ENCODE results near the gene CINP. TPM values are rescaled to one million over a fixed set of nuclear protein-coding genes. Genes with fewer than 3 reads are reported as not detected.

CINP gene
- total RNA-seq, 4 donors from 2014 or later = 19.2 to 25.1 (median 21.5) TPM

GRCh38 chr14:102348376-102348775 lies 14.3 kb downstream of the CINP start:
- peaks cover 2 to 73% of the 10 kb centered on the region in 2 donors for H3K36me3 ChIP-seq
- intact Hi-C loops (cut with DNase I; ENCODE audit: low total_unique reads) (no loop called here), in situ Hi-C loops (cut with MboI; ENCODE audit: low sequenced_read_pairs in 4 of 4) (no loop called here)
- H3K27me3 ChIP-seq = no peaks in the 10 kb centered on the region
- no peak overlapping the region for H3K27ac ChIP-seq
- no peak overlapping the region for H3K4me3 ChIP-seq
- ATAC-seq (no peak), DNase-seq (no peak)
- H3K9me3 ChIP-seq = no peaks in the 10 kb centered on the region
- TF ChIP-seq, protein P1, sequence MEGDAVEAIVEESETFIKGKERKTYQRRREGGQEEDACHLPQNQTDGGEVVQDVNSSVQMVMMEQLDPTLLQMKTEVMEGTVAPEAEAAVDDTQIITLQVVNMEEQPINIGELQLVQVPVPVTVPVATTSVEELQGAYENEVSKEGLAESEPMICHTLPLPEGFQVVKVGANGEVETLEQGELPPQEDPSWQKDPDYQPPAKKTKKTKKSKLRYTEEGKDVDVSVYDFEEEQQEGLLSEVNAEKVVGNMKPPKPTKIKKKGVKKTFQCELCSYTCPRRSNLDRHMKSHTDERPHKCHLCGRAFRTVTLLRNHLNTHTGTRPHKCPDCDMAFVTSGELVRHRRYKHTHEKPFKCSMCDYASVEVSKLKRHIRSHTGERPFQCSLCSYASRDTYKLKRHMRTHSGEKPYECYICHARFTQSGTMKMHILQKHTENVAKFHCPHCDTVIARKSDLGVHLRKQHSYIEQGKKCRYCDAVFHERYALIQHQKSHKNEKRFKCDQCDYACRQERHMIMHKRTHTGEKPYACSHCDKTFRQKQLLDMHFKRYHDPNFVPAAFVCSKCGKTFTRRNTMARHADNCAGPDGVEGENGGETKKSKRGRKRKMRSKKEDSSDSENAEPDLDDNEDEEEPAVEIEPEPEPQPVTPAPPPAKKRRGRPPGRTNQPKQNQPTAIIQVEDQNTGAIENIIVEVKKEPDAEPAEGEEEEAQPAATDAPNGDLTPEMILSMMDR (IDR thresholded peaks at IDR 0.05 in 4 of 5, conservative IDR thresholded peaks at IDR 0.05 in 1 of 5) = no peak
- no peak for TF ChIP-seq POLR2A (IDR thresholded peaks at IDR 0.05)
- H3K4me1 ChIP-seq = no peaks in the 10 kb centered on the region

DNA sequence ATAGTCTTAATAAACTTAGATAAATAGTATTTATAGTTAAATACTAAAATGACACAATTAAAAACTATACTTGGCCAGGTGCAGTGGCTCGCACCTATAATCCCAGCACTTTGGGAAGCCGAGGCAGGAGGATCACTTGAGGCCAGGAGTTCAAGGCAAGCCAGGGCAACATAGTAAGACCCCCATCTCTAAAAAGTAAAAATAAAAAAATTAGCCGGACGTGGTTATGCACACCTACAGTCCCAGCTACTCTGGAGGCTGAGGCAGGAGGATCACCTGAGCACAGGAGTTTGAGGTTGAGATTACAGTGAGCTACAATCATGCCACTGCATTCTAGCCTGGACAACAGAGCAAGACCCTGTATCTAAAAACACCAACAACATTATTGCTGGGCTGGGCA lies 16.0 kb downstream of the CINP start:
- no peaks in the 10 kb centered on the region for H3K9me3 ChIP-seq
- H3K27me3 ChIP-seq = no peaks in the 10 kb centered on the region
- no peak for TF ChIP-seq POLR2A (IDR thresholded peaks at IDR 0.05)
- H3K4me3 ChIP-seq = no peak overlapping the region
- H3K27ac ChIP-seq = no peak overlapping the region
- in situ Hi-C loops (cut with MboI; ENCODE audit: low sequenced_read_pairs in 4 of 4) (no loop called here), intact Hi-C loops (cut with DNase I; ENCODE audit: low total_unique reads) (no loop called here)
- H3K36me3 ChIP-seq = peaks cover 2 to 85% of the 10 kb centered on the region in 2 donors
- H3K4me1 ChIP-seq = no peaks in the 10 kb centered on the region
- DNase-seq = no peak
- no peak for ATAC-seq

DNA sequence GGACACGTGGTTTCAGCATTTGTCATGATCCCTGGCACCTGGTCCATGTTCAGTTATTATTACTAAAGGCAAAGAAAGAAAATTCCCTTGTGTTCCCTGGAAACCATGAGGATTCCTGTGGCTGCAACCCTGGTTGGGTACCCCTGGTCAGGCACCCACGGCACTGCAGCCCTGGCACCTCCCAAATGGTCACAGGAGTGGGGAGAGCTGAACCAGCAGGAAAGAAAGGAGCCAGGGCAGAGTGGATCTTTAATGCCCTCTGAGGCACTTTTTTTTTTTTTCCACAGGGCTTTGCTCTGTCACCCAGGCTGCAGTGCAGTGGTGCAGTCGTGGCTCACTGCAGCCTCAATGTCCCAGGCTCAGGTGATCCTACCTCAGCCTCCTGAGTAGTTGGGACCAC lies 17.5 kb downstream of the CINP start:
- Histone ChIP-seq H3K4me3 (no peak overlapping the region), H3K27ac (no peak overlapping the region), H3K4me1 (no peaks in the 10 kb centered on the region), H3K27me3 (no peaks in the 10 kb centered on the region), H3K9me3 (no peaks in the 10 kb centered on the region), H3K36me3 (peaks cover 2 to 92% of the 10 kb centered on the region in 2 donors)
- intact Hi-C loops (cut with DNase I; ENCODE audit: low total_unique reads) = no loop called here
- no peak for ATAC-seq
- in situ Hi-C loops (cut with MboI; ENCODE audit: low sequenced_read_pairs in 4 of 4) = no loop called here
- TF ChIP-seq POLR2A (IDR thresholded peaks at IDR 0.05) = no peak
- TF ChIP-seq, protein P1 (IDR thresholded peaks at IDR 0.05 in 4 of 5, conservative IDR thresholded peaks at IDR 0.05 in 1 of 5) = no peak
- no peak for DNase-seq

GRCh38 chr14:102344485-102344884 lies 18.2 kb downstream of the CINP start:
- peaks cover 2 to 88% of the 10 kb centered on the region in 2 donors for H3K36me3 ChIP-seq
- DNase-seq (no peak), ATAC-seq (no peak)
- intact Hi-C loops (cut with DNase I; ENCODE audit: low total_unique reads) = no loop called here
- H3K9me3 ChIP-seq = no peaks in the 10 kb centered on the region
- TF ChIP-seq, protein P1 (IDR thresholded peaks at IDR 0.05 in 4 of 5, conservative IDR thresholded peaks at IDR 0.05 in 1 of 5) = no peak
- TF ChIP-seq POLR2A (IDR thresholded peaks at IDR 0.05) = no peak
- in situ Hi-C loops (cut with MboI; ENCODE audit: low sequenced_read_pairs in 4 of 4) = no loop called here
- no peaks in the 10 kb centered on the region for H3K4me1 ChIP-seq
- no peak overlapping the region for H3K27ac ChIP-seq
- H3K4me3 ChIP-seq = no peak overlapping the region
- no peaks in the 10 kb centered on the region for H3K27me3 ChIP-seq

GRCh38 chr14:102344084-102344483 lies 18.6 kb downstream of the CINP start:
- DNase-seq (no peak), ATAC-seq (no peak)
- Histone ChIP-seq H3K27ac (no peak overlapping the region), H3K27me3 (no peaks in the 10 kb centered on the region), H3K9me3 (no peaks in the 10 kb centered on the region), H3K4me3 (no peak overlapping the region), H3K36me3 (peaks cover 2 to 88% of the 10 kb centered on the region in 2 donors), H3K4me1 (no peaks in the 10 kb centered on the region)
- intact Hi-C loops (cut with DNase I; ENCODE audit: low total_unique reads) (no loop called here), in situ Hi-C loops (cut with MboI; ENCODE audit: low sequenced_read_pairs in 4 of 4) (no loop called here)
- no peak for TF ChIP-seq POLR2A (IDR thresholded peaks at IDR 0.05)
- TF ChIP-seq, protein P1 (IDR thresholded peaks at IDR 0.05 in 4 of 5, conservative IDR thresholded peaks at IDR 0.05 in 1 of 5) = no peak
